ENCODE data around the gene CCDC149.
A peak's percentile ranks its signal among the peaks of the same experiment; 100 is the strongest.

Gene CCDC149

DNA sequence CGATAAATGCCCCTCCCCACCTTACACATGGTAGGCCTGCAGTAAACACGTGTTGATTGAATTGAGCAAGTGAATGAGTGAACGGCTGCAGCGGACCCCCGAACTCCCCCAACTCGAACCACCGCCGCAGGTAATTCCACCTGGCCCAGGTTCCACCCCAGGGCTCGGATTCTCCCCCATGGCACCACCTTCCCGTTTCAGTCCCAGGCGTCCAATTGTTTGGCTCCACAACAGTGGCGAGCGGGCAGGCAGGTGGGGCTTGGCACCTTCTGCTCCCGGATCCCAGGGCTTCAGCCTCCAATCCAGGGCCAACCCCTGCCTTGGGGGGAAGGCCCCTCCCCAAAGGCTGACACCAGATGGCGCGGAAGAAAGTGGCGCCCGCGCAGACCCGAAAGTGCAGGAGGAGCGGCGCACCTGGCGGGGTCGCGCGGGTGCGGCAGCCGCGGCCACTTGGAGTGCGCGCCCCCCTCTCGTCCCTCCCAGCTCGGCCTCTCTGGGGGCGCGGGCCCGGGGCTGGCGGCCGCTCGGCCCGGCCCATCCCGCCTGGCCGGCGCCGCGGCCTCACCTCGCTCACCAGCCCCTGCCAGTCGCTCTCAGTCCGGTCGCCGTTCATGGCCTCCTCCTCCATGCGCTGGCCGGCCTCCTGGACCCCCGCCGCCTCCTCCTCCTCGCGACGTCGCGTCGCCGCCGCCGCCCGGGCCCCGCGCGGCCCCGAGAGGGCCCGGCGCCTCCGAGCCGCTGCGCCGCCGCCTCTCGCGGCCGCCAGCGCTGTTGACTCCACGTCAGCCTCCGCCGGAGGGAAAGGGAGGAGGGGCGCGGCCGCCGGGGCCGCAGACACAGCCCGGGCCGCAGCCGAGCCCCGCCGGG, at the start of gene CCDC149:
Gene CCDC149 (minus strand): TSS at position 791 of the 867 bp plus-strand sequence. CDS start 178 bp downstream, at position 613.
- peak; percentile 80 for DNase-seq (ENCODE audit: low spot score)

DNA sequence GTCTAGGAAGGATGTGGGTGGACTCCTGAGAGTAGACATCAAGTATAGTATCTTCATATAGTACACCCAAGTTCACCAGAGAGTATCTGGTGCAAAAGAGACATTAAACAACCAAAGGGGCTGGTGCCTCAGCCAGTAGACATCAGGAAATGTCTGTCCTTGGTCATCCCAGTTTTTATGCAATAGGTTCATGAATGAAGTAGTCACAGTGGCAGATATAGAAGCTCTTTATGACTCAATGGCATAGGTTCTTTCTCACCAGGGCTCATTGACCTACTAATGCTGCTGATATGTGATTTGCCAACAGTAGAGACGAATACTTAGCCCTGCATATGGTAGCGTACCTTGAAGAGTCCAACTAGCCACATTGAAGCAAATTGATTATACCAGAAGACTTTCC, 45.0 kb upstream of the CCDC149 start:
- DNase-seq (ENCODE audit: low spot score) = no peak

DNA sequence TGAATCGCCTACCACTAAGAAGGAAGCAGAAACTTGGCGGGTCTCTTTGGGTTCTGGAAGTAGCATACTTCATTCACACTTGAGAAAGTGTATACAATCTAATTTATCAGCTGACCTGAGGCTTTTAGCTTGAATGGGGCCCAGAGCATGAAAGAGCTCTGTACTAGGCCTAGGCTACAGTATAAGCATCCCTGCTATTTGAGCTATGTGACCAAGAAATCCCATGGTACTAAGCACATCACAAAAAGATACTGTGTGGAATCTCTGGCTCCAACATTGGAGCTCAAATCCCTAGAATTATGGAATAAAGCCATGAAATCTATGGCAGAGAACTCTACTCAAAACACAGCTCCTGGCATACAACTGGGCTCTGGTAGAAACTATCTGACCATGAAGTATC, 43.9 kb upstream of the CCDC149 start:
- no peak for DNase-seq (ENCODE audit: low spot score)

DNA sequence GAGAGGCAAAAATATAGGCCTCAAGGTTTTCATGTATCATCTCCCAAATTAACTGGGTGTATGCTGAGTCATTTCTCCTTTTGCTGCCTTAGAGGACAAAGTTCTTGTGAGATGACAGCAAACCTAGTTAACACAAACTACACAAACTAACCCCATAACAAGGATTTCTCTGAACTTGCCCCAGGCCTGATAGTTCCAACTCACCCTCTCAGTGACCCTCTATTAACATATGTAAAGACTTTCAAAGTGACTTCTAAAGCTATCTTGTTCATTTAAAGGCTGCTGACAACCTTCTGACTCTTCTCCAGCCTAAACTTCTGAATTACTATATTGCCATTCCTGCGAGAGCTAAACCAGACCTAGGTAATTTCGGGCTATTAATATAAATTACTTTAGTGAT, 43.2 kb upstream of the CCDC149 start:
- no peak for DNase-seq (ENCODE audit: low spot score)

DNA sequence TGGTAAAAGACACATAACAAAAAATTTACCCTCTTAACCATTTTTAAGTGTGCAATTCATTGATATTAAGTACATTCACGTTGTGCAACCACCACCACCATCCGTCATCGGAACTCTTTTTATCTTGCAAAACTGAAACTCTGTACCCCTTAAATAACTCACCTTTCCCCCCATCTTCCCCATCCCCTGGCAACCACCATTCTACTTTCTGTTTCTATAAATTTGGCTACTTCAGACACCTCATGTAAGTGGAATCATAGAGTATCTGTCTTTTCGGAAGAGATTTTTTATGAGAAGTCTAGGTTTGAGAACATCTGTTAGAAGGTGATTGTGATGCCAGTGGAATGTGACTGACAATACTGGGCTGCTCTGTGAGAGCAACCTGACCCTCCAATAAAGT, 39.8 kb upstream of the CCDC149 start:
- DNase-seq (ENCODE audit: low spot score) = no peak

DNA sequence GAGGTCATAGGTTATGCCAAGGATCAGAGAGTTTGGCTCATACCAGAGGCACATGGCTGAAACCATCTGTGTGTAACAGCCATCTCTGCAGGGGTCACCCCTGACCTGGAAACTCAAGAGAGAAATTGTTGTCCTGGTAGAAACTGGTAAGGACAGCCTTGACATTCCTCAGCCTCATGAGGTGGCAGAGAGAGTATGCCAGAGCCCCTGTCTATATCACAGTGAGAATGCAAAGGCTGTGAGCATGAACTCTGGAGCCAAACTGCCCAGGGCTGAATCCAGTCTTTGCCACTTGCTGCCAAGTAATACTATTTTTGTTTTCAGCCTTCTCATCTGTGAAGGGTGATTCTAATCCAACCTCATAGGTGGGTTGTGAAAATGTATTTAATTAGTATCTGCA, 37.1 kb upstream of the CCDC149 start:
- no peak for DNase-seq (ENCODE audit: low spot score)

DNA sequence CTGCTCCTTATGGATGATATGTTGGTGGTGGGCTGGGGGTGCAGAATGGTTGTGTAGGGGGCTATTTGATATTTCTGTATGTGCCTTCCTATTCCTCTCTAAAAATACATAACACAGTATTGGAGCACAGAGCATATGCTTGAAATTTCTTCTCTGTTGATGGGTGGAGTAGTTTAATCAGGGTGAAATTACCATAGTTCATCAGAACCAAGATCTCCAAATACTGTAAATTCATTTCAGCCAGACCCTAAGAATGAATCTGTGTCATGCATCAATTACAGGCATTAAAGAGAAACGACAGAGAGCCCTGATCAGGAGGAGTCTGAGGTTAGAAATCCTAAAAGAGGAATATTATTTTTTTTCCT, 25.1 kb upstream of the CCDC149 start:
- no peak for DNase-seq (ENCODE audit: low spot score)

DNA sequence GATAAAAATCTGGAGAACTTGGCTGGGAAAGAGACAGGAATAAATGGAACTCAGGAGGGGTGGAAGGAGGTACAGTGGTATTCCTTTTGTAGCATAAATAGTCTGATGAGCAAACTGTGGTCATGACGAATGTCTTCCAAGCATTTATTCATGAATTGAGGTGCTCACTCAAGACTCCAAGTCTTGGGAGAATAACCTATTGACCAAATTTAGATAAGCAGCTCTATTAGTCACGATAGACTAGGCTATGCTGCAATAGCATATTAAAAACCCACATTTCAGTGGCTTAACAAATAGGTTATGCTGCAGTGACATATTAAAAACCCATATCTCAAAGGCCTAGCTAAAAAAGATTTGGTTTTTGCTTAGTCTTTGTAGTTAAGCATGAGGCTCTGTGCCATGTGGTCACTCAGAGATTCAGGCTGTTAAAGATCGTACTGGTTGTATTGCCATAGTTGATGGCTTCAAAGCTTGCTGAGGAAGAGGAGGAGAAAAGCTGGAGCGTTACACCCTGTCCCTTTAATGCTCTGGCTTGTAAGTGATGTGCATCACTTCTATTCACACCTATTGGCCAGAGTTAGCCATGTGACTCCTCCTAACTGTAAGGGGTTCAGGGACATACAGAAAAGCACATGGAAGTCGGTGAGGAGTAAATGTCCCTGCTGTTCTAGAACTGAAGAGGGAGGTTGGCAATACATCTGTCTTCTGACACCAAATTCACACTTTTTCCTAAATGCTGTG, 24.5 kb upstream of the CCDC149 start:
- no peak for DNase-seq (ENCODE audit: low spot score)

DNA sequence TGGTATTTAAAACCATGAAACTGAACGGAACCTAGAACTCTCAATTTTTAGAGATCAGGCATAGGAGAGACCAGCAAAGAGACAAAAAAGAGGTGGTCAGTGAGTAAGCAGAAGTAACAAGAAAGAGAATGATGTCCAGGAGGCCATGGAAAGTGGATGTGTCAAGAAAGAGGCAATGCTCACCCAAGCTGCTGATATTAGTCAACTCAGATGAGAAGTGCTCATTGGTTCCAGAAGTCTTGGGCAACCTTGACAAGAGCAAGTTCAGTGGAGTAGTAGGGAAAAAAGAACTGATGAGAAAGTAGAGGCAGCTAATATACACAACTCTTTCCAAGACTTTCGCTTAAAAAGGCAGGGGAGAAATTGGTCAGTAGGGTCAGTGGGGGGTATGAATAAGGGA, 23.0 kb upstream of the CCDC149 start:
- DNase-seq (ENCODE audit: low spot score) = no peak

DNA sequence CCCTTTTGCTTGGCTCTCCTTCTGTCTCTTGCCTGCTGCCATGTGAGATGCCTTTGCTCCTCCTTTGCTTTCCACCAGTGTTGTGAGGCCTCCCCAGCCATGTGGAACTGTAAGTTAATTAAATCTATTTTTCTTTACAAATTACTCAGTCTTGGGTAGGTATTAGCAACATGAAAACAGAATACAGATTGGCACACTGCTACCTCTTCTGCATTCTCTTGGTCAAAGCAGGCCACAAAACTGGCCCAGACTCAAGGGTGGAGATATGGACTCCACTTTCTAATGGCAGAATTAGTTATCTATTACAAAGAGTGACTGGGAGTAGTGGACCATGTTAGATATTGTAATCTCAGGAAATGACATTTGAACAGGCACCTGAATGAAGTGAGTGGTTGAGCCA, 21.5 kb upstream of the CCDC149 start:
- no peak for DNase-seq (ENCODE audit: low spot score)

DNA sequence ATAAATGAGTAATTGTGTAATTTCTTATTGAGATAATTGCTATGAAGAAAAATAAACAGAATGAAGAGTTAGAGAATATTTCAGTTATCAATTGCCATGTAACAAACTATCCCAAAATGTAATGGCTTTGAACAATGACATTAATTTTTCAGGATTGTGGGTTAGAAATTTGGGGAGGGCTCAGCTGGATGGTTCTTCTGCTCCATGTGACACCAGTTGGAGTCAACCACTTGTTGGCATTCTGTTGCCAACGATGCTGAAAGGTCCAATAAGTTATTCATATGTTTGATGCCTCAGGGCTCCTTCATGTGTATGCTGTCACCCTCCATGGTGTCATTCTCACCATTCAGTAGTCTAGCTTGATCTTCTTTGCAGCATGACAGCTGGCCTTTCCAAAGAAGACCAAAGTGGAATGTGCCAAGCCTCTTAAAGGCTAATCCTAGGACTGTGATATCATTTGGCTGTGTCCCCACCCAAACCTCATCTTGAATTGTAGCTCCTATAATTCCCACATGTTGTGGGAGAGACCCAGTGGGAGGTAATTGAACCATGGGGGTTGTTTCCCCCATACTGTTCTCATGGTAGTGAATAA, 20.9 kb upstream of the CCDC149 start:
- no peak for DNase-seq (ENCODE audit: low spot score)

DNA sequence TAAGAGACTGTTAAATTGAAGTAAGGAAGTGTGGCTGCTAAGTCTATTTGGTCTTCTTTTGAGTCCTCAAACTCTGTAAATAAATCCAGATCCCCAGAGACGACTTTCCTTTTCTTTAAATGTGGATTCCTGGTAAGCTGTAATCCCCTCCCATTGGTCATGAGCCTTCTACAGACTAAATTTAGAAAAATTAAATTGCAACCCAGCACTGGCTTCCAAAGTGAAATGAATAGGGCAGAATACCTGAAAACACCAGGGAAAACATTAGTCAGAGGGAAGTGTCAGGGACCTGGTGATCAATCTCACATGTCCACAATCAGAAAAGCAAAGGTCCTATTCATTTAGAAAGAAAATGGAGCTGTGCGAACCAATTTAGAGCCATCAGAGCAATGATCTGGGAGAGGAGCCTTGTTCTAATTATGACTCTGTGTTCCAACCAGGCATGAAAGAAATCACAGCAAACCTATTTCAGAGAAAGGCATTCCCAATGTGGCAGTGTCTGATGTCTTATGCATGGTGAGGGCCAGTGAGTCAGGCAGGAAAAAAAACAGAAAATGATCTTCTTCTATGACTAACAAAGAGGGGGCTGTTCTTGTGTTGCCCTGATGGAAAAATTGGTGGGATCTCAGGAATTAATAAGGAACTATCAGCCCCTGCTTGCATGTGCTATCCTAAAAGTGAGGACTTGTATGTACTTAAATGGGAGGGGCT, 19.8 kb upstream of the CCDC149 start:
- DNase-seq (ENCODE audit: low spot score) = no peak

DNA sequence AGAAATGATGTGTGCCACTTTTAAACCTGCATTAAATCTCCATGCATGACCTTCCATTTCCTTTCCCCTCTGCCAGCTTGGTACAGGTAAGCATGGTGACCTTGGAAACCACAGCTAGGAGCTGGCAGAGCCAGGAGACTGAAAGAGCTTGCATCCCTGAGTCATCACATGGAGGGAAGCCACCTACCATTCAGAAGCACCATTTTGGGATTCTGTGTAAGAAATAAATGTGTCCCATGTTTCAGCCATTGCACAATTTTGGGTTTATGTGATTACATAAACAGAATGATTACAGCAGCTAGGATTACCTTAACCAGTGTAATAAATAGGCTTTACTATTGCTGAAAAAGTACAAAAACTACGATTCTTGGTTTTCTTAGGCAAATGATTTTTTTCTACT, 17.3 kb upstream of the CCDC149 start:
- DNase-seq (ENCODE audit: low spot score) = no peak

DNA sequence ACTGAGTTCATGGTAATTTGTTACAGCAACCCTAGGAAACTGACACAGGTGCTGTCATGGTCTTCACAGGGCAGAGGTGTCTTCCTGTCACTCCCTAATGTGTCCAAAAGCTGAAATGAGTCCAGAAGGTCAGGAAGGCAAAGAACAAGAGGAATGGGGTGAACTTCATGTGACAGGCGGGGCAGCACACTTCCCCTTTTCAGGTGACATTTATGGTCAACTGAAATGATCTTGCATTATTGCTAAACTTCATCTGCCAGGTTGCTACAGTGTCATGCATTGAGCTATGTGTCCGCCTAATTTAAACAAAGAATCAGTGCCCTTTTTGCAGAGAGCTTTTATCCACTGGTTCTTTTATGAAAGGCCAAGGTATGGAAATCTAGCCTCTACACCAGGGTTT, 15.9 kb upstream of the CCDC149 start:
- no peak for DNase-seq (ENCODE audit: low spot score)

DNA sequence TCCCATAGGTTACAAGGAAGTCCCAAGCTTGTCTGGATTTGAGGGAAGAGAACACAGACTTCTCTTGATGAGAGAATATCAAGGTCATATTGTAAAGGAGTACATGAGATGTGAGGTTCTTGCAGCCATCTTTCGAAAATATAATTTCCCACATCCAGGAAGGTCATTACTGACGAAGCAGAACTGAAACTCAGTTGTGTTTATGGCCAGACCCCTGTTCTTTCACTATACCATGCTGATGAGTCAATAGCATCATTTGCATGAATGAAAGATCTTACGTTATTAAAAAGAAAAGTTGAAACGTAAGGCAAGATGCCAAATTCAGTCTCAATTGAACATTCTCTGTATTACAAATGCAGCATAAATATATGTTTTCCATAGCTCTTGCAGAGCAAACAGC, 14.2 kb upstream of the CCDC149 start:
- DNase-seq (ENCODE audit: low spot score) = no peak

DNA sequence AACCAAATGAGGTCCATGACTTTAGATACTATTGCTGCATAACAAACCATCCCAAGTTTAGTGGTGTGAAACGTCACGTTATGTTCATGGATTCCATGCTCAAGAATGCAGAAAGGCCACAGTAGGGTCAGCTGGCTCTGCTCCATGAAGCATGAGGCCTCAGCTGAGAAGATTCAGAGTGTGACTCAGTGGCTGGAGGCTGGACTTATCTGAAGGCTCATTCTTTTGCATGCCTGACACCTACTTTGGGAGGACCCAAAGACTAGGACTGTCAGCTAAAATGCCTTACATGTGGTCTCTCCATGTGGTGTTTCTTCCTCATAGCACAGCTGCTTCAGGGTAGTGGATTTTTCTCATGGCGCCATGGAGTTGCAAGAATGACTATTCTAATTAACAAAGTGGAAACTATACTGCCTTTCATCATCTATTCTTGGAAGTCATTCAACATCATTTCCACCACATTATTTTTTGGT, 11.5 kb upstream of the CCDC149 start:
- DNase-seq (ENCODE audit: low spot score) = no peak

DNA sequence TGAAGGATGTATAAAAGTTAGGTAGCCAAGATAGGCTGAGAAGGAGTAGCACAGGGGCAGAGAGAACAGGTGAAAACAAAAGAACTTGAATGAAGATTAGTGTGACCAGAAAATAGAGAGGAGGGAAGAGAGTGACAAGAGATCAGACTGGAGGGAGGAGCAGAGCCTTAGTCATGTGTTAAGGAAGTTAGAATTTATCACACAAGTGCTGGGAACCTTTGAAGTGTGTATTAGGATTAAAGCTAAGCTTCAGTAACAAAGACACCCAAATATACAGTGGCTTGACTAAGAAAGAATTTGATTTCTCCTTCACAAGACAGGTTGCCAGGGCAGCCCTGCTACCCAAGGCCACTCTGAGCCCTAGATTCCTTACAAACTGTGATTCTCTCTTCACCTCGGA, 10.7 kb upstream of the CCDC149 start:
- no peak for DNase-seq (ENCODE audit: low spot score)

DNA sequence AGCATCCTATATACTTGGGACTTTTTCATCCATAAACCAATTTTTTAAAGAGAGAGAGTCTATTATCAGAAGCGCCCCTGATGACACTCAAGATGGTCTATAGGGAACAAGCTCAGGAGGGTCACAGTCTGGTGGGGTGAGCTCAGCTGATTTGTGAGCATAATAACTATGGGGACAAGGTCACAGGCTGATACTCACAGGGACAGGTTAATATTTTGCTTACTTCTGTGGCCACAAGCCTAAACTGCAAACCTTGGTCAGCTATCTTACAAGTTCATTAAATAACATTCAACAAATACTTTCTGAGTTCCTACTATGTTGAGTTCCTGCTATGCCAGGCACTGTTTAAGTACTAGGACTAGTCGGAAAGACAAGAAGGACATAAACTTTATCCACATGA, 10.2 kb upstream of the CCDC149 start:
- no peak for DNase-seq (ENCODE audit: low spot score)

DNA sequence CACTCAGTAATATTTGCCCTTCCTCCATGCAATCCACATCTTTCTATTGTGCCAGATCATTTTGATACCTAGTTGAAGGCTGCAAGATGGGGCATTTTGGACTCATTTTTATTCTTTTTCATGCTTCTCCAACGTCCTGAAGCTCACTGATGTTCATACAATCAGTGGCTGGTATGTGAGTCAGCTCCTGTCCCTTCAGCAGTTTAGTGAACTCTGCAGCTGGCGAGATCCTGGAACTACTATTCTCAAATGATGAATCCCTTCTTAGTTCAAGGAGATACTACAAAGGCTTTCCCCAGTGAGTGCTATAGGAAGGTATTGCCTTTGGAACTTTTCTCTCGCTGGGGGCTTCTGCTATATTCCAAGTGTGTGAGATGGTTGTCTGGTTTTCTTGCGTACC, 9.6 kb upstream of the CCDC149 start:
- no peak for DNase-seq (ENCODE audit: low spot score)

DNA sequence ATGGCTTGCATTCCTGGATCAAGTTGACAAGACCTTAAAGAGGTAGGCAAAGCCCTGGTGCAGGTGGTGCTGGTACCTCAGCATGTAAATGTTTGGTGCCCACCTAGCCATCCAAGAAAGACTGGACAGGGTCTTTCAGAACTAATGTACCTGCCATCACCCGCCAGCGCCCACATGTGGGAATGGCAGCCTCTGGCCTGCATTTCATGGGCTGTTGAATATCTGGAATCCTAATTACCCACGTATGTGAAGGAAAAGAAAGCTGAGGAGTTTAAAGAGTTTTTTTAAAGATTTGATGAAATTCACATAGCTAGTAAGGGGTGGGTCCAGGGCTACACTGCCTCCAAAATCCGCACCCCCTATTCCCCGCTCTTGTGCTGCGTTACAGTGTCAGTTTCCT, 8.6 kb upstream of the CCDC149 start:
- DNase-seq (ENCODE audit: low spot score) = no peak

DNA sequence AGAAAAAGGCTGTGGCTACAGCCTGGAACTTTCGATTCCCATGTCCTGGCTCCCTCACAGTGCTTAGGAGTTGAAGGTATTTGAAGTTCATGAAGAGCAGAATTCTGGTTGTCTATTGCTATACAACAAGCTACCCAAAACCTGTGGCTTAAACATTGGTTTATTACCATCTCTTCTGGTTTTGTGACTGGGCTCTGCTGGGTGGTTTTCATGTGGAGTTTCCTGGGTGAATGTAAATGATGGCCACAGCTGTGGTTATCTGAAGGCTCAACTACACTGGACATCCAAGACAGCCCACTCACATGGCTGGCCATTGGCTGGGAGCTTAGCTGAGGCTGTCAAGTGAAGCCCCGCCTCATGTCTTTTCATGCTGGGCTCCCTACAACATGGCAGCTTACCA, 7.2 kb upstream of the CCDC149 start:
- no peak for DNase-seq (ENCODE audit: low spot score)

DNA sequence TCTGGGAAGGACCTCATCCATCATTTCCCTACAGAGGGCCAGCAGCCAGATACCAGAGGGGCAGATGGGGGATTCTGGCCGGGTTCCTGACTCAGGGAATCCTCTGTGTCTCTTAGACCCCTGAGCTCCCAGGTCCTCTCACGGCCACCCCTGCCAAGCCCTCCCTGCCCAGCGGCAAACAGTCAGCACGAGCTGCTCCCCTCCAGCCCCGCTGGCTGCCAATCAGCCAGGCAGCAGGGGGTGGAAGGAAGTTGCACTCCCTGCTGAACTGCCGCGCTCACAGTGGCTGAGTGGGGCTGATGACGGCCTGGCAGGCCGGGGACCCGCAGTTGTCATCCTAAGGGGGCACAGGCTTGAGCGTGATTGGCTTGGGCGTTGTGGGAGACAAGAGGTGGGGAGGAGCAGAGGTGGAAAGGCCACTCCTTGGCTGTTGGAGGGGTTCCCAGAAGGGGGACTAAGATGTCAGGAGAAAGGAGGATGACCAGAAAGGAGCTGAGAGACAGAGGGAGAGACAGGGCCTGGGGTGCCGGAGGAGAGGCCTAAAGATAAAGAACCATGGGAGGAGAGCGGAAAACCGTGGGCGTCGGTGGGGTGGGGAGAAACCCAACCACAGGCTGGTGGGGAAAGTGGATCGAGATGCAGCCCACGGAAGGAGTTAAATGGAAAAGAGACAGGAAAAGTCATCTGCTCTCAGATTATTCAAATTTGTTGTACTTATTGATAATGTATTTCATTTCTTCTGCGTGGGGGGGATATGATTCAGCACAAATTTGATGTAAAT, 4.4 kb upstream of the CCDC149 start:
- no peak for DNase-seq (ENCODE audit: low spot score)

Data from left forelimb (tissue), 1 donor.